GM21825 (cell line): ENCODE measurements around the gene IQCH.
"Not testable (repeated sequence)": the region's sequence is repeated elsewhere in the genome, so short reads cannot be mapped to it uniquely, and the experiment has no call there.

Source experiments
- ATAC-seq: cut with Tn5 transposase; IDR thresholded peaks from one replicate; pipeline ENCODE4 v1.9.1; 2021; ENCODE audit warnings: mild to moderate bottlenecking, moderate library complexity; ENCODE audit not compliant: unreplicated experiment

Gene IQCH

DNA sequence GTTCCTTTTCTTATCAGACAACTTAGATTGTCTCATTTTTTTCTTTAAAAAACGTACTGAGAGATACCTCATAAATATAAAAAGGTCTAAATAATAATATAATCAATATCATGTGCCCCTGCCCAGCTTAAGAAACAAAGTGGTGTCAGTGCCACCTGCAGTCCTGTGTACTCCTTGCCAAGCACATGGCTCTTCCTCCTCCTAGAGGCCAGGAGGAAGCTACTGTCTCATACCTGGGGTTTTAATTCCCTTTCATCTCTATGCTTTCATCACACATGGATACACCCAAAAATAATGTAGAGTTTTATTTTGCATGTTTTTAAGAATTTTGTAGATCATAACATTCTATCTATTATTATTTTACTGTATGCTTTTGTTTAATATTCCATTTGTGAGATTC, 167.7 kb downstream of the IQCH start:
- ATAC-seq, result no peak

GRCh38 chr15:67433495-67434099, 179.0 kb downstream of the IQCH start:
- no peak for ATAC-seq

- not testable (repeated sequence) for ATAC-seq
Measured at GRCh38 chr15:67436351-67437250, 182.0 kb downstream of the IQCH start.

DNA sequence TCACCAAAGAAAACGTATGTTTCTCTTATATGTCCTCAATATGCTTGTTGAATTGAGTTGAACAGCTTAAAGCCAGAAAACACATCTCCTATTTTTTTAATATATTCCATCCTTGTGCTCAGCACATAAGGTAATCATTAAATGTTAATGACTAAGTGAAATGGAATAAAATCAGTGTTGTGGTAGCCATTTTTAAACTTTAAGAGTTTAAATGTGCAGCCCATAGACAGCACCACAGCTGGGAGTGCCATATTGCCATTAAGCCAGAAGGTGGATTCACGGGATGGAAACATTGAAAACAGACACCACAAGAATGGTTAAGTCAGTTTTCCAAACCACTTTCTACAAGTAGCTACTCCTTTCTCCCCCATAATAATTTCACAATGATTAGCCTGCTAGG, 189.5 kb downstream of the IQCH start:
- ATAC-seq, result no peak

DNA sequence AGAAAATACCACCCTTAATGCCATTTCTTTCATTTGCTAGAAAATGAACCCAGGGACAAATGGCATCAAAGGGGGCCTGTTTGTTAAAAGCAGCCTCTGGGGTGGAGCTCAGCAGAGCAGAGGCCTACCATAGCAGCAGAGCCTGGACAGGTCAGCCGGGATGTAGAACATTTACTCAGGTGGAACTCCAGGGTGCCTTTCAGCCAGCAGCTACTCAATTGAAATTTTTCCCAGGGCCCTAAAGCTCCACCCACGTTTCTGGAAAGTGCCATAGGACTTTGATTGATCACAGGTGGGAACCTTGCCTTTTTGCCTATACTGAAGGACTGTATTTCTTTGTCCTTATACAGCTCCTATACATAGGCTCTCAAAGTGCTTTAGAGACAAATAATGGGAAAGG, 191.9 kb downstream of the IQCH start:
- no peak for ATAC-seq

DNA sequence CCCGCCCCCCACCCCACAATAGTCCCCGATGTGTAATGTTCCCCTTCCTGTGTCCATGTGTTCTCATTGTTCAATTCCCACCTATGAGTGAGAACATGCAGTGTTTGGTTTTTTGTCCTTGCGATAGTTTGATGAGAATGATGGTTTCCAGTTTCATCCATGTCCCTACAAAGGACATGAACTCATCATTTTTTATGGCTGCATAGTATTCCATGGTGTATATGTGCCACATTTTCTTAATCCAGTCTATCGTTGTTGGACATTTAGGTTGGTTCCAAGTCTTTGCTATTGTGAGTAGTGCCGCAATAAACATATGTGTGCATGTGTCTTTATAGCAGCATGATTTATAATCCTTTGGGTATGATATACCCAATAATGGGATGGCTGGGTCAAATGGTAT, 193.8 kb downstream of the IQCH start:
- not testable (repeated sequence) for ATAC-seq

DNA sequence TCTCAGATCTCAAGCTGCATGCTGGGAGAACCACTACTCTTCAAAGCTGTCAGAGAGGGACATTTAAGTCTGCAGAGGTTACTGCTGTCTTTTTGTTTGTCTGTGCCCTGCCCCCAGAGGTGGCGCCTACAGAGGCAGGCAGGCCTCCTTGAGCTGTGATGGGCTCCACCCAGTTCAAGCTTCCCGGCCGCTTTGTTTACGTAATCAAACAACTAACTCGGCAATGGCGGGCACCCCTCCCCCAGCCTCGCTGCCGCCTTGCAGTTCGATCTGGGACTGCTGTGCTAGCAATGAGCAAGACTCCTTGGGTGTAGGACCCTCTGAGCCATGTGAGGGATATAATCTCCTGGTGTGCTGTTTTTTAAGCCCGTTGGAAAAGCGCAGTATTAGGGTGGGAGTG, 199.1 kb downstream of the IQCH start:
- ATAC-seq, result not testable (repeated sequence)

GRCh38 chr15:67456677-67457529, 202.3 kb downstream of the IQCH start:
- ATAC-seq, result no peak

- ATAC-seq, result no peak
Measured at GRCh38 chr15:67458331-67459029, 203.9 kb downstream of the IQCH start.

- no peak for ATAC-seq
Measured at GRCh38 chr15:67460521-67460920, 205.9 kb downstream of the IQCH start.

DNA sequence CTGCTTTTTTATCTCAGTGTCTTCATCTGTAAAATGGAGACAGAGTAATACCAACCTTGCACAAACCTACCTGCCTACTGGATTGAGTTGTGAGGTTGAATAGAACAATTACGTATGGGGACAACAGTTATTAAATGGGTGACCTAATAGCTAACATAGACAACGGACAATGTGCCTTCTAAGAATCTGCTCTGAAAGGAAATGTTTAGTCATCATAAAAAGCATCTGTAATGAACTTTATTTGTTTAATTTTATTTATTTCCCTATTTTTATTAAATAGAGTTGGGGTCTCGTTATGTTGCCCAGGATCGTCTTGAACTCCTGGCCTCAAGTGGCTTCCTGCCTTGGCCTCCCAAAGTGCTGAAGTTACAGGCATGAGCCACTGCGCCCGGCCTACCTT, 207.1 kb downstream of the IQCH start:
- no peak for ATAC-seq

GRCh38 chr15:67462875-67463274, 208.3 kb downstream of the IQCH start:
- ATAC-seq, result no peak

DNA sequence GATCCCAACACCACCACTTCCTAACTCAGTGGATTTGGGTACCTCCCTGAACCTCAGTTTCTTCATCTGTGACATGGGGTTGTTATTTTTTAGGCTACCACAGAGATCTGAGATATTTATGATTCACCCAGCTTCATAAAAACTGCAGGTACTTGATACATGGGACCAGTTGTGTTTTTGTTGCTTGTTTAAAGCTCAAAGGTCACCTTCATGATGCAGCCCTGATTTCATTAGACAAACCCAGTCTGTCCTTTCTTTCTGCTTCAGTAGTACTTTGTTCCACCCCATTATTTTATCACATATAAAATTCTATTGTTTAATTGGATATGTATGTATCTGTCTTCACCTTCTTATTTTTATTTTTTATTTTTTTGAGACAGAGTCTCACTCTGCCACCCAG, 208.9 kb downstream of the IQCH start:
- ATAC-seq, result no peak

DNA sequence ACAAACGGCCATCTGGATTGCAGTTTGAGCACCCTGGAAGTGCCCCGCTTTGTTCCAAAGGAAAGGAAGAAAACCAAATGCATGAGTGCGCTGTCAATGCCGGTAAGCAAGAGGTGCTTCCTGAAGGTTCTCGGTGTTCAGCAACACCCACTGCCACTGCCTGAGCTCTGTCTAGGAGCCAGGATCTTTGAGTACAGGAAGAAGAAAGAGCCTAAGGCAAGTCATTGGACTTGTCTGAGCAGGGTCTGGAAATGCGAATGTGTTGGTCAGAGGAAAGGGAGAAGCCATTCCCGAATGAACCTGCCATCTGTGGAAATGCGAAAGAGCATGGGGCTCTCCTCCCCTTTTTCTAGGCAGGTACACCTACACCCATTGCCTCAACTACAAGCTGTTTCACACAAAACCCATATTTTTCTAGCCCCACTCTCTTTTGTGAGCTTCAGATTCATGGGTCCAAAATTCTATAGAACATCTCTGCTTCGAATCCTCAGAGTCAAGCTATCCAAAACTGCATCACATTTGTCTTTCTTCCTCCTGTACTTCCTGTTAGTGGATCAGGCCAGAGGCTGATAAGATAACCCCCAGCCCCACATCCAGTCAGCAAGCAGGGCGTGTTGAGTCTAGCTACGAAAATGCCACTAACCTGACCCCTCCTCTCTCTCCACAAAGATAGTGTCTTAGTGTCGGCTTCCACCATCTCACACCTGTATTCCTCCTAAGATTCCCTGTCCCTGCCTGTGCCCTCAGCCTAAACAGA, 210.8 kb downstream of the IQCH start:
- ATAC-seq, result no peak

DNA sequence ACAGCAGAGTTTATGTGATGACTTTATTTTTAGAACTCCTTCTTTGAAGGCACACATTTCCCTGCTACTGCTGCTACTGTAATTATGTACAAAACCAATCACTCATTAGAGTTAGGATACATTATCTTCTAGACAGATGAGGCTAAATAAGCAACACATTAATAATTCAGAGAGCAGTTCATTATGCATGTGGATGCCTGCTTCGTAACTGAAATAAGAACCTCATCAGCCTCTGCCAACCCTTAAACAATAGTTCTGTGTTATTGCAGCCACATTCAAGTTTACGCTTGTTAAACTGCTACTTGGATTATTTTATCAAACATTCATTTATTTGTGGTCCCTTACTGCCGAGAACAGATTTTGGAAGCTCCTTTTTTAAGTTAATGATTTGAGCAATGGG, 213.8 kb downstream of the IQCH start:
- ATAC-seq, result no peak

DNA sequence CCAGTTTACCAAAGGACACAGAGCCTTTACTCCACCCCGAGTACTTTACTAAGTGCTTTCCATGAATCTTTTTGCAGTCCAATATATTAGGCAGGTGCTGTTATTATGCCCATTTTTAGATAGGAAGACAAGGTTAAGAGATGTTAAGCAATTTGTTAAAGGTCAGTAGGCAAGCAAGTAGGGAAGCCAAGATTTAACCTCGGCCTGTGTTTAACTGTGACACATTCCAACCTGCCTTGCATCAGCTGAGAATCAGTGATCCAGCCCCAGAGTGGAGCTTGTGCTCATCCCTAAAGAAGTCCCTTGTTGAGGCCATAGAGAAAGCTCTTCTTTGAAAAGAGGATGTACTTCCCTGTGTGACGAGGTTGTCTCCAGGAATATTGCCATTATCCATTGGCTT, 215.1 kb downstream of the IQCH start:
- no peak for ATAC-seq

- ATAC-seq, result no peak
Measured at GRCh38 chr15:67472957-67473356, 218.4 kb downstream of the IQCH start.

- ATAC-seq, result no peak
Measured at GRCh38 chr15:67474405-67475110, 220.0 kb downstream of the IQCH start.

DNA sequence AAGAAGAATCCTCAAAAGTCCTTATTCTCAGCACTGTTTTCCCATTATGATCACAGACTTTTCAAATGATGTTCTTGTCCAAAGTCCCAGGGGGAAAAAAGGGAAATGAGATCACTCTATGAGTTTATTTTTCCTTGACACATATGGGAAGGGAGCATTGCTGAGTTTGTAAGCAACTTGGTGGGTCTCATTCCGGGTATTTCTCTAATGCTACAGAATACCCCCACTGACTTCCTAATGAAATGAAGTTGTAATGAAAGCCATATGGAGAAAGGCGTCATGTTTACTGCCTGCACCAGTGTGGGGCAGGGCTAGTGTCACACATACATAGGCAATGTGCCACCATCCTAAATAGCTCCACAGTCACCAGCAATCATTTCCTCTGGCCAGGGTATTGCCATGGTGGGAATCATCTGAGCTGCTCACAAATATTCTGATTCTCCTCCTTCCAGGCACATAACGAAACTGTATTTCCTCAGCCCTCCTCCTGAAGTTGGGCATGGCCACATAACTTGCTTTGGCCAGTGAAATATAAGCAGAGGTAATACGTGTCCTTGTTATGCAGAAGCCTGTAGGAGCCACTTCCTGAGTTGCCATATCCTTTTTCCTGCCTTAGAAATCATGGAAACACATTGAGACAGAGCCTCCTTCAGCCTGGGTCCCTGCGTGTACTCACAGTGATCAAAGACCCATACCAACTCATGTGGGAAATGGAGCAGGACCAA, 225.4 kb downstream of the IQCH start:
- ATAC-seq, result no peak
